ENCODE results near the gene SRSF9.
"Not testable (repeated sequence)": the region's sequence is repeated elsewhere in the genome, so short reads cannot be mapped to it uniquely, and the experiment has no call there.

Gene SRSF9

DNA sequence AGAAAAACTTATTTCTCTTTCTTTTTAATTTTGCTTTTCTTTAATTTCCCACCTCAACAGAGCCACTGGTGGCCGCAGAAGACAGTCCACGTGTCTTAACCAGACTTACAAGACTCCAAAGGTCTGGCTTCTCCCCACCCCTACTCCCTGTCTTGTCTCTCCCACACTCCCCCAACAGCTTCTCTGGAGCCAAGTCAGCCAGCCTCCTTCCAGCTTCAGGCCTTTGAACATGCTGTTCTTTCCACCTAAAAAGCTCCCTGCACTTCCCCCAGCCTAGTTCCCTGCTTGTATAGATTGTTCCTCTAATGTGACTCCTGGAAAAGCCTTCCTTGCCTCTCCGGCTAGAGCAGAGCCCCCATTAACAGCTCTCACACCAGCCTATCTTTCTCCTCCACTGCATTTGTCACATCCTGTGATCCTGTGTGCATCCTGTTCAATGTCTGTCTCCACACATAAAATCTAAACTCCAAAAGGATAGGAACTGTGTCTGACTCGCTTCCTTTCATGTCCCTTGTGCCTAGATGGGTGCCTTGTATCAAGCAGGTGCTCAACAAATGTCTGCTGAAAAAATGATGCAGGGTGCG lies 18.6 kb upstream of the SRSF9 start:
- no peak for TF ChIP-seq EZH2phosphoT487 (IDR thresholded peaks at IDR 0.05; ENCODE audit: low read depth)
- TF ChIP-seq, protein P1, sequence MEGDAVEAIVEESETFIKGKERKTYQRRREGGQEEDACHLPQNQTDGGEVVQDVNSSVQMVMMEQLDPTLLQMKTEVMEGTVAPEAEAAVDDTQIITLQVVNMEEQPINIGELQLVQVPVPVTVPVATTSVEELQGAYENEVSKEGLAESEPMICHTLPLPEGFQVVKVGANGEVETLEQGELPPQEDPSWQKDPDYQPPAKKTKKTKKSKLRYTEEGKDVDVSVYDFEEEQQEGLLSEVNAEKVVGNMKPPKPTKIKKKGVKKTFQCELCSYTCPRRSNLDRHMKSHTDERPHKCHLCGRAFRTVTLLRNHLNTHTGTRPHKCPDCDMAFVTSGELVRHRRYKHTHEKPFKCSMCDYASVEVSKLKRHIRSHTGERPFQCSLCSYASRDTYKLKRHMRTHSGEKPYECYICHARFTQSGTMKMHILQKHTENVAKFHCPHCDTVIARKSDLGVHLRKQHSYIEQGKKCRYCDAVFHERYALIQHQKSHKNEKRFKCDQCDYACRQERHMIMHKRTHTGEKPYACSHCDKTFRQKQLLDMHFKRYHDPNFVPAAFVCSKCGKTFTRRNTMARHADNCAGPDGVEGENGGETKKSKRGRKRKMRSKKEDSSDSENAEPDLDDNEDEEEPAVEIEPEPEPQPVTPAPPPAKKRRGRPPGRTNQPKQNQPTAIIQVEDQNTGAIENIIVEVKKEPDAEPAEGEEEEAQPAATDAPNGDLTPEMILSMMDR (IDR thresholded peaks at IDR 0.05; ENCODE audit: low read depth, low read length): no peak
- Histone ChIP-seq H3K9me3 (ENCODE audit: insufficient read depth, low read length) (no peaks in the 10 kb centered on the region), H4K20me1 (ENCODE audit: insufficient read depth, low read length) (no peaks in the 10 kb centered on the region), H3K79me2 (ENCODE audit: low read length) (no peaks in the 10 kb centered on the region), H3K9ac (ENCODE audit: low read length) (no peak overlapping the region), H3K4me1 (ENCODE audit: low read length) (no peaks in the 10 kb centered on the region), H3K4me3 (ENCODE audit: low read length) (no peak overlapping the region), H3K27me3 (ENCODE audit: low read depth, low read length) (no peaks in the 10 kb centered on the region), H3K36me3 (replicated peaks; ENCODE audit: low read depth, low read length) (no peaks in the 10 kb centered on the region), H3K27ac (ENCODE audit: low read length) (no peak overlapping the region), H2AFZ (ENCODE audit: low read depth, low read length) (no peak overlapping the region), H3K4me2 (ENCODE audit: low read length) (no peak overlapping the region)

DNA sequence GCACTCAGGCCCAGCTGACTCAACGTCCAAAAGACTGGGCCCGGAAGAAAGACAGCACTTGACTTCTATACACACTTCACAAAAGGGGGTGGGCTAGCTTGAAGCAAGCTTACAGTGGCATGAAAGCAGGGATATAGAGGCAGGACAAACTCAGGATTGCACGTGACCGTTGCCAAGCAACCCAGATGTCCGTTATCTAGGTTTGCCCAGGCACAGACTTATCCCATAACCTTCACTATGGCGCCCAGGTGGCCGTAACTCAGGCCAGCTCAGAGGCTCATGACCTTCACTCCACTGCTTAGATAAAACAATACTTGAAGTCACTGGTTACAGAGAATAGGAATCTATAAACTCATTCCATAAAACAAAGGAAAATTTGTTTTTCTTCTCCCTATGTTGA lies 18.0 kb upstream of the SRSF9 start:
- H3K79me2 ChIP-seq (ENCODE audit: low read length); H3K4me2 ChIP-seq (ENCODE audit: low read length); H3K9ac ChIP-seq (ENCODE audit: low read length); H3K27ac ChIP-seq (ENCODE audit: low read length); H4K20me1 ChIP-seq (ENCODE audit: insufficient read depth, low read length); H3K36me3 ChIP-seq (replicated peaks; ENCODE audit: low read depth, low read length); H3K4me1 ChIP-seq (ENCODE audit: low read length); H3K4me3 ChIP-seq (ENCODE audit: low read length); H3K27me3 ChIP-seq (ENCODE audit: low read depth, low read length); H2AFZ ChIP-seq (ENCODE audit: low read depth, low read length); H3K9me3 ChIP-seq (ENCODE audit: insufficient read depth, low read length): not testable (repeated sequence)

DNA sequence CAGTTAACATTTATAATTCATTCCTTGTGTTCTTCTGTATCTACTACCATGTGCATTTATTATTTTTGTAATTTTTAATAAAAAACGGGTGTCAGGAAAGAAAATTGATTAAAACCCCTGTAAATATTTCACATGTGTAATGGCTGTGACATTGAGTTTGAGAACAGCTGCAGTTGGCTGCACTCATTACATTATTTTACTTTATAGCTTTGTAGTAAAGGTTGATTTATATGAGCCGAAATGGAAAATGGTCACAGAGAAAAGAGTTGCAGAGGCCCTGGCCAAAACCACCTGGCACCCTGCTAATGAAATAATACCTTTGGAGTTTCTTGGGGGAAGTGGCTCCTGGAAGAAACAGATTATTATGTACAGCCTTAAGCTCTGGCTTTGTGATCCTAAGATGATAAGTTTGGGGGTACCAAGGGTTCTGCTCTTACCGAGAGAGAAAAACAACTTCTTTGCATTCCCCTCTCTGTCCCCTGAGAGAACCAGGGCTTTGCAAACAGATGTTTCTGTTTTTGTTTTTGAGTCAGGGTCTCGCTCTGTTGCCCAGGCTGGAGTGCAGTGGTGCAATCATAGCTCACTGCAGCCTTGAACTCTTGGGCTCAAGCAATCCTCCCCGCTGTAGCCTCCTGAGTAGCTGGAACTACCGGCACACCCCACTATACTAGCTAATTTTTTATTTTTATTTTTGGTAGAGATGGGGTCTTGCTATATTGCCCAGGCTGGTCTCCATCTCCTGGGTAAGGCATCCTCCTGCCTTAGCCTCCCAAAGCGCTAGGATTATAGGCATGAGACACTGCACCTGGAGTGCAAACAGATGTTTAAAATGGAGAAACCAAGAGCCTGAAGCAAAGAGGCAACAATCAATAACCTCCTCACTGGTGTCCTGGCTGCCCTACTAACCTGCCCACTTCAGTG lies 16.7 kb upstream of the SRSF9 start:
- H3K9ac ChIP-seq (ENCODE audit: low read length): no peak overlapping the region
- H3K9me3 ChIP-seq (ENCODE audit: insufficient read depth, low read length): no peaks in the 10 kb centered on the region
- H3K27me3 ChIP-seq (ENCODE audit: low read depth, low read length): no peaks in the 10 kb centered on the region
- no peaks in the 10 kb centered on the region for H3K36me3 ChIP-seq (replicated peaks; ENCODE audit: low read depth, low read length)
- H3K79me2 ChIP-seq (ENCODE audit: low read length): no peaks in the 10 kb centered on the region
- H3K4me1 ChIP-seq (ENCODE audit: low read length): no peaks in the 10 kb centered on the region
- H3K4me2 ChIP-seq (ENCODE audit: low read length): no peak overlapping the region
- no peak overlapping the region for H2AFZ ChIP-seq (ENCODE audit: low read depth, low read length)
- H3K4me3 ChIP-seq (ENCODE audit: low read length): no peak overlapping the region
- H4K20me1 ChIP-seq (ENCODE audit: insufficient read depth, low read length): no peaks in the 10 kb centered on the region
- TF ChIP-seq, protein P1 (IDR thresholded peaks at IDR 0.05; ENCODE audit: low read depth, low read length): no peak
- TF ChIP-seq EZH2phosphoT487 (IDR thresholded peaks at IDR 0.05; ENCODE audit: low read depth): no peak
- H3K27ac ChIP-seq (ENCODE audit: low read length): no peak overlapping the region

DNA sequence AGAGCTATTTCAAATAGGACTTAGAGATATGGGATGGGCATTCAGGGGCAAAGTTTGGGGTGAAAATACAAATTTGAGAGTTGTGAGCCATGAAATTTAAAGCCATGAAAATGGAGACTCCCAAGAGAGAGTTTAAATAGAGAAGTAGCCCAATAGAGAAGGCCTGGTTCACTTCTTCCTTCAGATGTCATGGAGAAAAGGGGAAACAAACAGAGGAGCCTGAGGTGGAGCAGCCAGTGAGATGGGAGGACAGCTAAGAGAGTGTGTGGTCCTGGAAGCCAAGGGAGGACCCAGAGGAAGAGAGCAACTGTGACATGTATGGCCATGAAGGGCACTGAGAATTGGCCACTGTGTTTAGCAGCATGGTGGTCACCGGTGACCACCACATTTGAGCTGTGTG lies 14.1 kb upstream of the SRSF9 start:
- Histone ChIP-seq H3K36me3 (replicated peaks; ENCODE audit: low read depth, low read length) (no peaks in the 10 kb centered on the region), H4K20me1 (ENCODE audit: insufficient read depth, low read length) (no peaks in the 10 kb centered on the region), H3K9me3 (ENCODE audit: insufficient read depth, low read length) (no peaks in the 10 kb centered on the region), H3K79me2 (ENCODE audit: low read length) (no peaks in the 10 kb centered on the region), H2AFZ (ENCODE audit: low read depth, low read length) (no peak overlapping the region), H3K4me1 (ENCODE audit: low read length) (no peaks in the 10 kb centered on the region), H3K9ac (ENCODE audit: low read length) (no peak overlapping the region), H3K27me3 (ENCODE audit: low read depth, low read length) (no peaks in the 10 kb centered on the region), H3K4me3 (ENCODE audit: low read length) (no peak overlapping the region), H3K27ac (ENCODE audit: low read length) (no peak overlapping the region), H3K4me2 (ENCODE audit: low read length) (no peak overlapping the region)
- TF ChIP-seq, protein P1 (IDR thresholded peaks at IDR 0.05; ENCODE audit: low read depth, low read length): no peak
- TF ChIP-seq EZH2phosphoT487 (IDR thresholded peaks at IDR 0.05; ENCODE audit: low read depth): no peak
